SU-DHL-6 (cell line): ENCODE measurements around the gene CDYL2.

Experiments
- H2AFZ ChIP-seq: fragments of 200-600 bp; sonication (generic); 2 replicates; pipeline ENCODE4 v1.6.1; 2014; ENCODE audit warnings: low read depth, mild to moderate bottlenecking, moderate library complexity, mixed read lengths, antibody characterized with exemption, low read length; ENCODE audit not compliant: severe bottlenecking
- H3F3A ChIP-seq: fragments of 200-600 bp; shearing (Covaris generic); 2 replicates; pipeline ENCODE4 v1.6.0; 2016; ENCODE audit warnings: antibody characterized with exemption, mild to moderate bottlenecking; ENCODE audit not compliant: insufficient read depth
- H3K27ac ChIP-seq: fragments of 200-600 bp; sonication (generic); 2 replicates; pipeline ENCODE4 v1.5.1; 2016; ENCODE audit warnings: low read depth, mild to moderate bottlenecking, low read length, moderate library complexity, mixed read lengths
- H3K27me3 ChIP-seq: fragments of 200-600 bp; sonication (generic), shearing (Covaris generic); 2 replicates; pipeline ENCODE4 v1.6.0; 2014; ENCODE audit warnings: mild to moderate bottlenecking, low read length
- H3K36me3 ChIP-seq: fragments of 200-600 bp; sonication (generic); 2 replicates; pipeline ENCODE4 v1.6.1; 2014; ENCODE audit warnings: mild to moderate bottlenecking, low read length, mixed read lengths
- H3K4me2 ChIP-seq: fragments of 300-600, 200-600 bp; shearing (Covaris generic), sonication (generic); 2 replicates; pipeline ENCODE4 v1.6.0; 2014; ENCODE audit warnings: low read length, low read depth, mild to moderate bottlenecking; ENCODE audit not compliant: poor library complexity, severe bottlenecking
- H3K4me3 ChIP-seq: fragments of 200-600 bp; sonication (generic); 2 replicates; pipeline ENCODE4 v1.5.1; 2014; ENCODE audit warnings: antibody characterized with exemption, low read length, mild to moderate bottlenecking, mixed read lengths; ENCODE audit not compliant: insufficient read depth, poor library complexity, severe bottlenecking
- H3K79me2 ChIP-seq: fragments of 200-600 bp; sonication (generic); 2 replicates; pipeline ENCODE4 v1.6.1; 2014; ENCODE audit warnings: mild to moderate bottlenecking, low read length, moderate library complexity; ENCODE audit not compliant: insufficient read depth
- H3K9ac ChIP-seq: fragments of 200-600 bp; sonication (generic); 2 replicates; pipeline ENCODE4 v1.7.0; 2014; ENCODE audit warnings: mild to moderate bottlenecking, low read length
- H3K9me2 ChIP-seq: fragments of 200-600 bp; sonication (generic); replicated peaks from 2 replicates; pipeline ENCODE4 v1.6.1; 2014; ENCODE audit warnings: low read length; ENCODE audit not compliant: insufficient read depth
- H3K9me3 ChIP-seq: fragments of 200-600 bp; sonication (generic); 2 replicates; pipeline ENCODE4 v1.6.1; 2014; ENCODE audit warnings: low read length, mixed read lengths; ENCODE audit not compliant: insufficient read depth
- H4K20me1 ChIP-seq: fragments of 200-600 bp; sonication (generic); 2 replicates; pipeline ENCODE4 v1.6.1; 2014; ENCODE audit warnings: low read depth, mild to moderate bottlenecking, antibody characterized with exemption, low read length, moderate library complexity, mixed read lengths
- EZH2phosphoT487 ChIP-seq: fragments of 200-600 bp; sonication (generic), shearing (Covaris generic); conservative IDR thresholded peaks from 2 replicates; pipeline ENCODE4 v1.6.1; 2018; ENCODE audit warnings: mild to moderate bottlenecking, antibody characterized with exemption, low read length, moderate library complexity, mixed read lengths
- TF ChIP-seq, protein P1 (sequence below): fragments of 200-600 bp; sonication (generic); IDR thresholded peaks from one replicate; pipeline ENCODE4 v1.5.1; 2017; ENCODE audit warnings: antibody characterized with exemption, mild to moderate bottlenecking, low read length, moderate library complexity; ENCODE audit not compliant: insufficient read depth, poor library complexity, severe bottlenecking

Gene CDYL2

DNA sequence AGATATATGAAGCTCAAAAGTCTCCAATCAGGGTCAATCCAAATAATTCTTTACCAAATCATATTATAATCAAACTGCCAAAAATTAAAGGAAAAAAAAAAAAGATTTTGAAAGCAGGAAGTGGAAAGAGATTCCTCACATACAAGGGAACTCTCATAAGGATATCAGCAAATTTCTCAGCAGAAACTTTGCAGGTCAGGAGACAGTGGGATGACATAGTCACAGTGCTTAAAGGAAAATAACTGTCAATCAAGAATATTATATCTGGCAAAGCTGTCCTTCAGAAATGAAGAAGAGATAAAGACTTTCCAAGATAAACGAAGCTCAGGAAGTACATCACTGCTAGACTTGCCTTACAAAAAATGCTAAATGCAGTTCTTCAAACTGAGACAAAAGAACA is 40.0 kb upstream of the CDYL2 start:
- no peaks in the 10 kb centered on the region for H3F3A ChIP-seq
- no peak overlapping the region for H2AFZ ChIP-seq
- TF ChIP-seq EZH2phosphoT487 = no peak
- TF ChIP-seq, protein P1, sequence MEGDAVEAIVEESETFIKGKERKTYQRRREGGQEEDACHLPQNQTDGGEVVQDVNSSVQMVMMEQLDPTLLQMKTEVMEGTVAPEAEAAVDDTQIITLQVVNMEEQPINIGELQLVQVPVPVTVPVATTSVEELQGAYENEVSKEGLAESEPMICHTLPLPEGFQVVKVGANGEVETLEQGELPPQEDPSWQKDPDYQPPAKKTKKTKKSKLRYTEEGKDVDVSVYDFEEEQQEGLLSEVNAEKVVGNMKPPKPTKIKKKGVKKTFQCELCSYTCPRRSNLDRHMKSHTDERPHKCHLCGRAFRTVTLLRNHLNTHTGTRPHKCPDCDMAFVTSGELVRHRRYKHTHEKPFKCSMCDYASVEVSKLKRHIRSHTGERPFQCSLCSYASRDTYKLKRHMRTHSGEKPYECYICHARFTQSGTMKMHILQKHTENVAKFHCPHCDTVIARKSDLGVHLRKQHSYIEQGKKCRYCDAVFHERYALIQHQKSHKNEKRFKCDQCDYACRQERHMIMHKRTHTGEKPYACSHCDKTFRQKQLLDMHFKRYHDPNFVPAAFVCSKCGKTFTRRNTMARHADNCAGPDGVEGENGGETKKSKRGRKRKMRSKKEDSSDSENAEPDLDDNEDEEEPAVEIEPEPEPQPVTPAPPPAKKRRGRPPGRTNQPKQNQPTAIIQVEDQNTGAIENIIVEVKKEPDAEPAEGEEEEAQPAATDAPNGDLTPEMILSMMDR = no peak
- H3K4me2 ChIP-seq = no peak overlapping the region
- no peak overlapping the region for H3K9ac ChIP-seq
- no peak overlapping the region for H3K27ac ChIP-seq
- no peaks in the 10 kb centered on the region for H3K9me3 ChIP-seq
- H4K20me1 ChIP-seq = no peaks in the 10 kb centered on the region
- no peaks in the 10 kb centered on the region for H3K27me3 ChIP-seq
- H3K79me2 ChIP-seq = no peaks in the 10 kb centered on the region
- no peaks in the 10 kb centered on the region for H3K9me2 ChIP-seq
- H3K36me3 ChIP-seq = no peaks in the 10 kb centered on the region
- no peak overlapping the region for H3K4me3 ChIP-seq

DNA sequence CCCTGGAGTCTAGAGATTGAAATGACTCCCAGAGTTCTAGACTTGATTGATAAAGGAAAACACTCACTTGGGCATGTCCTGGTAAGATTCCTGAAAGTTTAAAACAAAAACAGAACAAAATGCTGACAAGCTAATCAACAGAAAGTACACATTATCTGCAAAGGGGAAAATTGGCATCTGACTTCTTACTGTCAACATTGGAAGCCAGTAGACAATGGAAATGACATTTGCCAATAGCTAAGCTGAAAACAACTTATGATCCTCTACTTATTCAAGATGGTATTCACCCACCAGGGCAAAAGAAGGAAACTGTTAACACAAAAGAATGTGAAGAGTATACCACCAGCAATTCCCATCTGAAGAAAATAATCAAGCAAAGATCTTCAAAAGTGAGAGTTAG is 36.8 kb upstream of the CDYL2 start:
- Histone ChIP-seq H3K79me2 (no peaks in the 10 kb centered on the region), H3K9me2 (no peaks in the 10 kb centered on the region), H3K4me3 (no peak overlapping the region), H3K9ac (no peak overlapping the region), H4K20me1 (no peaks in the 10 kb centered on the region), H3K4me2 (no peak overlapping the region), H3K9me3 (no peaks in the 10 kb centered on the region), H3K27me3 (no peaks in the 10 kb centered on the region), H3K27ac (no peak overlapping the region), H3F3A (no peaks in the 10 kb centered on the region), H3K36me3 (no peaks in the 10 kb centered on the region), H2AFZ (no peak overlapping the region)
- no peak for TF ChIP-seq EZH2phosphoT487
- TF ChIP-seq, protein P1 = no peak

DNA sequence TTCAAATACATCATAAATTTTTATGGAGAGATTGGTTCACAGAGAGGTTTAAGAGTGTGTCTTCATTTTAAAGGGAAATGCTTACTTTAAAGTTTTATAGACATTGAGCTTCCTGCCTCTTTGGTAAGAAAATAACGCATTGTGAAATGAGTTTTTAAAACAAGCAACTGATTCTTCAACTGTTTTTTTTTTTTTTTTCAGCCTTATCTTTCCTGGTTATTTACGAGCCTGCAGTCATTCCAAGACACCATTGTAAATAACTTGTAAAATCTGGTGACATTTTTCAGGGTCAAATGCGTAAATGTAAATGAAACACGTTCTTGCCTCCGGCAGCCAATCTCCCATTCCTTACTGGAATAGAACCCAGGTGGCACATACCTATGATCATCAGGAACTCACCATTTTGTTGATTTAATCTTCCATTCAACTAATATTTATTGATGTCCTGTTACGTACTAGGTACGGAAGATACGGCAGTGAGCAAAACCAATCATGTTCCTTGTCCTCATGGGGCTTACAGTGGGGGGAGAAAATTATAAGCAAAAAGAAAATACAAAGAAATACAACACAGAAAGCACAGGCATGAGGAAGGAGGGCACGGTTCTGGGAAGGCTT is 33.2 kb upstream of the CDYL2 start:
- Histone ChIP-seq H3K4me3 (no peak overlapping the region), H4K20me1 (no peaks in the 10 kb centered on the region), H3K27me3 (no peaks in the 10 kb centered on the region), H3K36me3 (no peaks in the 10 kb centered on the region), H3K9me2 (no peaks in the 10 kb centered on the region), H3K9me3 (no peaks in the 10 kb centered on the region), H3K27ac (no peak overlapping the region), H2AFZ (no peak overlapping the region), H3K9ac (no peak overlapping the region), H3F3A (no peaks in the 10 kb centered on the region), H3K79me2 (no peaks in the 10 kb centered on the region), H3K4me2 (no peak overlapping the region)
- no peak for TF ChIP-seq EZH2phosphoT487
- TF ChIP-seq, protein P1 = no peak
